Gastrocnemius medialis (tissue), 4 donors: Measurements from ENCODE around the gene AP3M1.

Experiments used
- POLR2A ChIP-seq, 2 donors: fragments of 450-650 bp; IDR thresholded peaks; one replicate each; pipeline ENCODE4 v1.6.1; 2017; ENCODE audit warnings: antibody characterized with exemption in 2 of 2, mild to moderate bottlenecking in 2 of 2, moderate library complexity in 2 of 2
- TF ChIP-seq, protein P1 (sequence below), 5 experiments: fragments of 450-650 bp in 3 of 5; fragments of 200-600 bp in 2 of 5; sonication (generic) in 2 of 5; IDR thresholded peaks in 4 of 5; conservative IDR thresholded peaks in 1 of 5; 1 replicate in 4 of 5; 2 replicates in 1 of 5; pipeline ENCODE4 v1.5.1; 2016 to 2019; ENCODE audit warnings: antibody characterized with exemption in 5 of 5, mild to moderate bottlenecking in 3 of 5, moderate library complexity in 3 of 5

DNA sequence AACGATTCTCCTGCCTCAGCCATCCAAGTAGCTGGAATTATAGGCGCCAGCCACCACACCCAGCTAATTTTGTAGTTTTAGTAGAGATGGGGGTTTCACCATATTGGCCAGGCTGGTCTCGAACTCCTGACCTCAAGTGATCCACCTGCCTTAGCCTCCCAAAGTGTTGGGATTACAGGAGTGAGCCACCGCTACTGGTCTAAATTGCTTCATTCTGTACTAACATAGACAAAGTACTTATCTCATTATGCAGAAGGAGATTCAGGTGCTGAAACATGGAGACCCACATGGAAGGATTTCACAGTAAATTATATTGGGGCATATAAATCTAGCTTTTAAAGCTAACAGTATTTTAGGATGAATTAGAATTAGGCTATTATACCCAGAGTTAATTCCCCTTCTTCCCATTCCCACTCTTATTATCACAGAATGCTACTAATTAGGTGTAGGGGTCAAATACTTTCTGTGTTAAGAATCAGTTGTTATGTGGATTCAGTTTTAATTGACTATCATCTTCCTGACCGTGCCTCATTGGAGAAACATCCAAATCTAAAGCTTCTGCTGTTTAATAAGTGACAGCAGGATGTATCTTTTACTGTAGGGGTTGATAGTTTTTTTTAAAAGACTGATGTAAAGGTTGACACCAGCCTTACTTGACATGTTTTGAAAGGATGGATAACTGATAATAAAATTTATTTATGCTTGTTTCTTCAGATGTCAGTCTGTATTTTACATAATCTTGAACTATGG, 27.6 kb upstream of the AP3M1 start:
- no peak for TF ChIP-seq POLR2A (IDR thresholded peaks at IDR 0.05)
- TF ChIP-seq, protein P1, sequence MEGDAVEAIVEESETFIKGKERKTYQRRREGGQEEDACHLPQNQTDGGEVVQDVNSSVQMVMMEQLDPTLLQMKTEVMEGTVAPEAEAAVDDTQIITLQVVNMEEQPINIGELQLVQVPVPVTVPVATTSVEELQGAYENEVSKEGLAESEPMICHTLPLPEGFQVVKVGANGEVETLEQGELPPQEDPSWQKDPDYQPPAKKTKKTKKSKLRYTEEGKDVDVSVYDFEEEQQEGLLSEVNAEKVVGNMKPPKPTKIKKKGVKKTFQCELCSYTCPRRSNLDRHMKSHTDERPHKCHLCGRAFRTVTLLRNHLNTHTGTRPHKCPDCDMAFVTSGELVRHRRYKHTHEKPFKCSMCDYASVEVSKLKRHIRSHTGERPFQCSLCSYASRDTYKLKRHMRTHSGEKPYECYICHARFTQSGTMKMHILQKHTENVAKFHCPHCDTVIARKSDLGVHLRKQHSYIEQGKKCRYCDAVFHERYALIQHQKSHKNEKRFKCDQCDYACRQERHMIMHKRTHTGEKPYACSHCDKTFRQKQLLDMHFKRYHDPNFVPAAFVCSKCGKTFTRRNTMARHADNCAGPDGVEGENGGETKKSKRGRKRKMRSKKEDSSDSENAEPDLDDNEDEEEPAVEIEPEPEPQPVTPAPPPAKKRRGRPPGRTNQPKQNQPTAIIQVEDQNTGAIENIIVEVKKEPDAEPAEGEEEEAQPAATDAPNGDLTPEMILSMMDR (IDR thresholded peaks at IDR 0.05 in 4 of 5, conservative IDR thresholded peaks at IDR 0.05 in 1 of 5): no peak
